ENCODE results near the gene GCNA.

GRCh38 chrX:71604796-71605568 is 26.7 kb downstream of the GCNA start:
- TF ChIP-seq CTCF (IDR thresholded peaks at IDR 0.05): no peak
- no peak for TF ChIP-seq EP300 (IDR thresholded peaks at IDR 0.05)
